ENCODE data around the gene TIRAP.
"Not testable (repeated sequence)": the region's sequence is repeated elsewhere in the genome, so short reads cannot be mapped to it uniquely, and the experiment has no call there.

TIRAP gene

GRCh38 chr11:126282736-126283591, at the start of gene TIRAP:
Gene TIRAP, plus strand, starts transcription at chr11:126283093. Its CDS starts 7,802 bp downstream, at chr11:126290895.
- DNase-seq, result peak; percentile 37

- peak; percentile 22 for DNase-seq
These were observed 49.5 kb upstream of the TIRAP start for GRCh38 chr11:126233391-126233790.

- DNase-seq, result no peak
These were observed 36.3 kb upstream of the TIRAP start for GRCh38 chr11:126246636-126247035.

DNA sequence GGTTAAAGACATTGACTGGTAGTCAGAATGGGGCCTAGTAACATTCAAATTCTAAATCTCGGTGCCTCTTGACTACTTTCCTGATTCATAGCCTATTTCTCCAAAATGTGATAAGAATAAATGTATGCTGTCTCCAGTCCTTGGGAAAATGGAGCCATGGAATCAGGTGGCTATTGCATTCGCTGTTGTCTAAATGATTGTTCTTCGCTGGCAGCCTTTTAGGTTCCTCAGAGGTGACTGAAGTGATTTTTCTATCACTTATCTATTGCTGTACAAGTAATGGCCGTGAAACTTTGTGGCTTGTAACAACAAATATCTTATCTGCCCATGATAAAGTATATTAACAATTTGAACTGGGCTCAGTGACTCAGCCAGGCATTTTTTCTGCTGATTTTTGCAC, 29.6 kb upstream of the TIRAP start:
- no peak for DNase-seq

DNA sequence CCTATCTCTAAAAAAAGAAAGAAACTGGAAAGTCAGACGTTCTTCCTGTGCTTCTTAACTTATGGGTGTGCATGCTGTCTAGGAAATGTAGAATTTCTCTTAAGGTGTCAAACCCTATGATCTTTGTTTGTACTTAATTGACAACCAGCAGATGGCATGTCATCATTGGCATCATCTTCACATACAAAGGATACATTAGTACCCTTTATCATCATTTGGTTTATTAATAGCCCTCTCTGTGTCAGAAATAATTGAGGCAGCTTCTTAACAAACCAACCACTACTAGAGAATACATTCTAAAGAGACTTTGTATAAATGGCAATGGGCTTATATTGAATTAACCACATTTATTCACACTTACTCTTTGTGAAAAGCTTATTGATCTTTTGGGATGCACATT, 28.1 kb upstream of the TIRAP start:
- no peak for DNase-seq

DNA sequence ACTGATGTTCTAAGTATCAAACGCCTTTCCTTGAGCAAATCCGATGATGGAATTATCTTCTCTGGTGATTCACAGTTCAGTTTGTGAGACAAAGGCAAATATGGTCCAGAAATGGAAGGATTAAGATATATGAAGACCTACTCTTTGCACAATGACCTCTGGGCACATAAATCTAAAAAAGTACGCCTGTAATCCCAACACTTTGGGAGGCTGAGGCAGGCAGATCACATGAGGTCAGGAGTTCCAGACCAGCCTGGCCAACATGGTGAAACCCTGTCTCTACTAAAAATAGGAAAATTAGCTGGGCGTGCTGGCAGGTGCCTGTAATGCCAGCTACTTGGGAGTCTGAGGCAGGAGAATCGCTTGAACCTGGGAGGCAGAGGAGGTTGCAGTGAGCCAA, 27.4 kb upstream of the TIRAP start:
- not testable (repeated sequence) for DNase-seq

DNA sequence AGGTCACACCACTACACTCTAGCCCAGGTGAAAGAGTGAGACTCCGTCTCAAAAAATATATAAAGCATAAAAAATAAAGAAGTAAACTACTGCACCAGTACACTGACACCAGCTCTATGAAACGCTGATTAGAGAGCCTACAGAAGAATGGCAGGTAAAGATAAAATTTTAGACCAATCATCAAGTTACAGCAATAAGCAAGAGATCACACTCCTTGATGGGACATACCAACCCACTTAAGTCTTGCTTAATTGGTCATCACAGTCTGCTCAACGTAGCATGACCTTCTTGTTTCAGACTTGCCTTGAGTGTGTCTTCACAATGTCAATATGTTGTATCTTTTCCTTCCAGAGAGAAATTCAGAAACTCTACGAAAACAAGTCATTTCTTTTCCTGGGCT, 26.7 kb upstream of the TIRAP start:
- DNase-seq, result no peak

- DNase-seq, result no peak
These were observed 25.7 kb upstream of the TIRAP start for GRCh38 chr11:126257144-126257543.

DNA sequence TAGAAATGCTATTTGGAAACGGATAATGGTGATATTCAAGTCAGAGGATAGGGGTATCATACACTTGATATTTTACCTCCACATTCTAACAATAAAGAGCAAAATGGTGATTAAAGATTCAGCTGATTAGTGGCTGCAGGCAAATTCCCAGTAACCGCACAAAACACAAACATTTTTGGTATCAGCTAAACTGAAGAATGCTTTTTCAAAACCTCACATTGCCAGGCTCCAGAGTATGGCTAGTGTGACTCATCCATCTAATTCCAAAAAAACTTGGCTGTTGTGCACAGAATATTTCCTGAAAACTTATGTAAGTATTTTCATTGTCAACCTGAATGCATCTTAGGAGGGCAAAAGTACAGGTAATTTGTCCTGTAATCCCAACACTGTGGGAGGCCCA, 25.1 kb upstream of the TIRAP start:
- DNase-seq, result peak; percentile 65

- no peak for DNase-seq
These were observed 20.7 kb upstream of the TIRAP start for GRCh38 chr11:126262216-126262615.

DNA sequence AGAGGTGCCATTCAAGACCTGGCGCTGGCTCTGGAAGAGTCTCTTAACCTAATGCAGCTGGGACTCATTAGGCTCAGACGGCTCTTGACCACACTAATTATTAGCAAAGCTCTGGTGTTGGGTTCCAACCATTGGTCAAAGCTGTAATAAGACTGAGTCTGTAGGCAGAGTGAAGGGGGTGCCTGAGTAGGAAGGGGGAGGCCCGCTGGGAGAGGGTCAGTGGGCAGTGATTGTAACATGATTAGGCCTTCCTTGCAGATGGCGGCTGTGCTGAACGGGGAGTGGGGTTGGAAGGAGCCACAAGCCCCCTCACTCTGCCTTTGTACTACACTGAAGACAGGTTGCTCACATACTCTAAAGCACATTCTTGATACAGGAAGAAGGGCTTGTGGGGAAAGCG, 19.4 kb upstream of the TIRAP start:
- DNase-seq, result no peak

DNA sequence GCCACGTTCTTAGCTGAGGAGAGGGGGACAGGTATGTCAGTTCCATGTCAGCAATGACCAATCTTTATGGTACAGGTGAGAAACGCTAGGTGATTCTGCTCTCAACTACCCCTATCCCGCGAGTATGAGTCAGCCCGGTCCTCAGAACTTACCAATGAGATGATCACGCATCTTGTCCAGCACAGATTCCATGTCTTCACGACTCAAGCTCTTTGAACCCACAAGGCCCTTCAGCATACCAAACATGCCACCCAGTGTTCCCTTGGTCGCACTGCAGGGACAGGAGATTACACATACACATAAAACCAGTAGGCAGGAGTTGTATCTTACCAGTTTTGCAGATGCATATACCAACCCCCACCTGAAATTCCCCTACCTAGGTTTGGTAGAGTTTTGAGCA, 17.1 kb upstream of the TIRAP start:
- DNase-seq, result no peak

DNA sequence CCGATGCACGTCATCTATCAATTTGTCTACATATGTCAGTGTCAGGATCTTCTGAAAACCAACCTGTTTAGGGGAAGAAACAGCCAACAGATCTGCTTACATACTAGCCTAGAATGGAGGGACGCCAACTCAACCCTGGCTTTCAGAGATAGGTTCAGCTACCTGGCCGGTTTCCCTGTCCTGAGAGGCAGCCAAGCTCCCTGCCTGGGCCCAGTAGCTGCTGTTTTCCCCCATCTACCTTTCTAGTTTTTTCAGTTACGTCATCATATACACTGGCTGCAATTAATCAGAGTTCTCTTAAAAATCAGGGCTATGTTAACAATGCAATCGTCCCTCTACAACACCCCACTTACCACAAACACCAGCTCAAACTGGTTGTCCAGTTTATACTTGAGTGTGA, 15.2 kb upstream of the TIRAP start:
- no peak for DNase-seq

DNA sequence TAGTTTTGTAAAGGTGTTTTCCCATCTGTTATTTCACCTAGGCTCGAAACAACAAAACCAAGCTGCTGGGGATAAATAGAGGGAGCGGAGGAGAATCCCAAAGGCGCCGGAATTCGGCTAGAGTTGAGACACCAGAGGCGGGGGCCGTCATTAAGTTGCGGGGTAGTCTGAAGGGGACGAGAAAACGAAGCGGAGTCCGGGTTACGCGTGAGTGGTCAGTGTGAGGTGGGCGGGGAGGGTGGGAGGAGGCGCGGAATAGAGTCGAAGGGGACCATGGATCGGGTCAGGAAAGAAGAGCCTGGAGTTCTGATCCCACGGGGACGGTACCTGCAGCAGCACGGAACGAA, 14.6 kb upstream of the TIRAP start:
- DNase-seq, result no peak

- DNase-seq, result peak; percentile 100
These were observed 13.9 kb upstream of the TIRAP start, which contains the start of the genes FOXRED1 and SRPRA for GRCh38 chr11:126268708-126269579. Gene FOXRED1, plus strand, starts transcription at chr11:126269154. Its CDS starts 53 bp downstream, at chr11:126269207. Gene SRPRA, minus strand, starts transcription at chr11:126268895. Its CDS starts 91 bp downstream, at chr11:126268804.

DNA sequence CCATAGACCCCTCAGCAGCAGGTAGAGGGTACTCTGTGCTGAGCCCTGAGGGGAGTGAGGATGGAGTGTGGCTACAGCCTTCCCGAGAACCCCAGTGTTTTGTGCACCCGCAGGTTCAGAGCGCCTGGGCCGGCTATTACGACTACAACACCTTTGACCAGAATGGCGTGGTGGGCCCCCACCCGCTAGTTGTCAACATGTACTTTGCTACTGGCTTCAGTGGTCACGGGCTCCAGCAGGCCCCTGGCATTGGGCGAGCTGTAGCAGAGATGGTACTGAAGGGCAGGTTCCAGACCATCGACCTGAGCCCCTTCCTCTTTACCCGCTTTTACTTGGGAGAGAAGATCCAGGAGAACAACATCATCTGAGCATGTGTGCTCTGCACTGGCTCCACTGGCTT, 5.6 kb upstream of the TIRAP start:
- DNase-seq, result no peak

- DNase-seq, result no peak
These were observed 5.1 kb upstream of the TIRAP start for GRCh38 chr11:126277780-126278179.

DNA sequence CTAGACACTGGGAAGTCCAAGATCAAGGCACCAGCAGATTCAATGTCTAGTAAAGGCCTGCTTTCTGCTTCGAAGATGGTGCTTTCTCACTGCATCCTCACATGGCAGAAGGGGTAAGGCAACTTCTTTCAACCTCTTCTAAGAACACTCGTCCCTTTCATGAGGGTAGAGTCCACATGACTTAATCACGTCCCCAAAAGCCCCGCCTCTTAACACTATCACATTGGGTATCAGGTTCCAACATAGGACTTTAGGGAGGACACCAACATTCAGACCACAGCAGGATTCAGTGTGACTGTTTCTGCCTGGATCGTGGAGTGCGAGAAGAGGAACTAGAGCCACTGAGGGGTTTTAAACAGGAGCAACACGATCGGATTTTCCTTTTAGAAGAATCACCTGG, 3.7 kb upstream of the TIRAP start:
- DNase-seq, result no peak

DNA sequence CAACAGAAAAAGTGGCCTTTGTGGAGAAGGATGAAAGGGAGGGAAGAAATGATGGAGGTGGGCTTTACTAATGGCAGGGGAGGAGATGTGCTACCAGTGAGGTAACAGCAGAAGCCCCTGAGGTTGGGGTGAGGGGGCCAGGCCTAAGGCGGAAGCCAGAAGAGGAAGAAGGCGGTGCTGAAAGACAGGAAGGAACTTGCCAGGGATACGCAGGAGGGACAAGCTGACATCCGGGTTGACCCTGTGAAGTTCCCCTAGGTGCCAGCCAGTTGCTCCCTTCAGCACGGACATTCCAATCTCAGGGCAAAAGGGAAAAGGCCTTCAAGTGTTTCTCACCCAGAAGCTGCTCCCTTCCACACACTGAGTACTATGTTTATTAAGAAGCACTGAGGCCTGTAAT, 2.3 kb upstream of the TIRAP start:
- DNase-seq, result no peak

GRCh38 chr11:126281245-126281644, 1.6 kb upstream of the TIRAP start:
- DNase-seq, result no peak

DNA sequence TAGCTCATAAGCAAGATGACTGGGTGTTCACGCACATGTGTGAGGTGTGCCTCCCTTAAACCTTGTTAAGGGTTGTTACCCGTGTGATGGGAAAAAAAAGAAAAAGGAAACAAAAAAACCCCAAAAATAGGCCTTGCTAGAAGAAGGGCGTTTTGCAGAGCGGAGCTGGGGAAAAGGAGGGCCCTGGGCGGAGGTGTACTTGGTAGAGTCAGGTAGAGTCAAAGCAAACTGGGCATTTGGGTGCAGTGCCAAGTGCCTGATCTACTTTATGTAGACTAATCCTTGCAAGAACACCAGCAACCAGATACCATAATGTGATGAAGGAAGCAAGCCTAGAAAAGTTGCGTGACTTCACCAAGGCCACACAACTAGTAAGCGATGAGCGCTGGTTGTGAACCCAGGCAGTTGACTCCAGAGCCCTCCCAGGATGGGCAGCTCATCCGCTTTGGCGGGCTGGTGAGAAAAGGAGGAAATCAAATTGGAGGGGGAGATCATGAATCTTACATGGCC, 1.2 kb upstream of the TIRAP start:
- no peak for DNase-seq

GRCh38 chr11:126282361-126282735, 545 bp upstream of the TIRAP start:
- DNase-seq, result no peak

GRCh38 chr11:126284829-126285228, 1.9 kb downstream of the TIRAP start:
- peak; percentile 89 for DNase-seq

- no peak for DNase-seq
These were observed 5.3 kb downstream of the TIRAP start for GRCh38 chr11:126288237-126288636.

Data from HCEC 1CT (cell line).